Middle frontal gyrus (tissue), 1 donor: Measurements from ENCODE around the gene PSG5.
"Not testable (repeated sequence)": the region's sequence is repeated elsewhere in the genome, so short reads cannot be mapped to it uniquely, and the experiment has no call there.

ENCODE experiments used
- DNase-seq: peaks from one replicate; pipeline ENCODE4 v3.0.0-alpha.2; 2015; ENCODE audit warnings: low spot score; ENCODE audit errors: extremely low spot score

Gene PSG5

DNA sequence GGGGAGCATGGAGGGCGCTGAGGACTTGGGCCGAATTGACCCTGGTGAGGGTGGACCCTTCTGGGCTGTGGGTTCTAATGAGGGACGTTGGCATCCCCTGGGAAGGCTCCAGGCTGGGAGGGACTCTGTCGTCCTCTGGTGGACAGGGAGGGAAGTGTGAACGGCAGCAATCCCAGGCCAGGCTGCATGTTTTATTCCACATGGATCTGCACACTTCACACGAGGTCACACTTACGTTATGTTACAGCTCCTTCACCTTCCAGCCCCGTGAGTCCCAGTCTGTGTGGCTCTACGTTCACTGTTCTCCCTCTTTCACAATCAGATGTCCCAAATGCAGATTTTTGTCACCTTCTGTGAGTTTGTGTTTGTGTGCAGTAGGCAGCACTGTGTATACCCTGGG is 1.8 kb upstream of the PSG5 start:
- not testable (repeated sequence) for DNase-seq

DNA sequence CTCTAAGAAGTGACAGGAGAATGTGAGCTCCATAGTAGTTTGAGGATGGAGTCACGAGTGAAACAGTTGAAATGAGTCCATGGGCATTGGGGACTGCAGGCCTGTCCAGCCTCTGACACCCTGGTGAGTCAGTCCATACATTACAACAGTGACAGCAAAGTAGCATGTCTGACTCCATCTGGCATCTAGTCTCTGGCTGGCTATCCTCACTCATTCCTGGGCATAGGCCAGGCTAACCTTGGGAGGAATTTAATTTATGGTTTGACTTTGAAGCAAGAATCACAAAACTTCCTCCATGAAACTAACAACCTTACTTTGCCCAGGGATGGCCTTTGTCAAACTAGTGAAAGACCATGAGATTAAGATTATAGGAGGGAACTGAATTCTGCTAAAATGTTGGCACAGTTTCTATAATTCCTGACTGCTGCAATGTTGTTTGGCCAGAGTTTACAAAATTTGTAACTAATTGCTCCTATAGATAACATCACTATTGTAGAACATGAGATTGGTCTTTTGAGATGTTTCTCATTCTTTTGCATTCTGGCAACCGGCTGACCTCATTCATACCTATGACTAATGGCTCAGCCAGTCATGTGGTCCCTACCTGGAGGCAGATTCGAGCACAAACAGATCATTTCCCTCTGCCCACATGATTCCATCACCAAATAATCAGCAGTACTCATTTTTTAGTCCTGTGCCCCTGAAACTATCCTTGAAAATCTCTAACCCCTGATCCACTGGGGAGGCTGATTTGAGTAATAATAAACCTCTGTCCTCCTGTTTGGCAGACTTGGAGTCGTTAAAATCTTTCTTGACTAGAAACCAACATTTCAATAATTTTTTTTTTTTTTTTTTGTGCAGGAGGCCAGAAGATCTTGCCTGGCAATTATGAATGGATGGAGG is 4.2 kb downstream of the PSG5 start:
- not testable (repeated sequence) for DNase-seq

DNA sequence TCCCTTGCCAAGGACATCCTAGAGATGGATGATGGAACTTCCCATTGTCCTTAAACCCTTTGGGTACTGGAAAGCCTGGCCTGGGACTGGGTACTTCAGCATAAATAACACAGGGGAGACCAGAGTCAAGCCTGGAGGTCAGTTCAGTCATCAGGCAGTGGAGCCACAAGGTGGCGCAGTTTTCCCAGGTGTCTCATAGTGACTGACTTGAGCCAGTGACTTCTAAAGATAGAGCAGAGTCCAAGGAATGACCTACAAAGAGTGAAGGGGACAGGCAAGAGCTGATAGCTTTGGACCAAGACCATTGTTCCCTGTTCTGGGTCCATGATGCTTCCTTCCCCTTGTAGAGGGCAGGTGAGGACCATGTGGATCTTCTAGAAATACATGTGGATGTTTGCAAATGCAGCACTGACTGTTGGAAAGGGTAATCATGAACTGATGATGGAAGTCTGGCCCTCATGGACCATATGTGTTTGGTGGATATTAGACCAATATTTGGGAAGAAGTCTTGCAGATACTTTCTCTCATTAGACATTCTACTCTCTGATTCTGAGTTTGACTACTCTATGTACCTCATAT is 6.7 kb downstream of the PSG5 start:
- DNase-seq: not testable (repeated sequence)

DNA sequence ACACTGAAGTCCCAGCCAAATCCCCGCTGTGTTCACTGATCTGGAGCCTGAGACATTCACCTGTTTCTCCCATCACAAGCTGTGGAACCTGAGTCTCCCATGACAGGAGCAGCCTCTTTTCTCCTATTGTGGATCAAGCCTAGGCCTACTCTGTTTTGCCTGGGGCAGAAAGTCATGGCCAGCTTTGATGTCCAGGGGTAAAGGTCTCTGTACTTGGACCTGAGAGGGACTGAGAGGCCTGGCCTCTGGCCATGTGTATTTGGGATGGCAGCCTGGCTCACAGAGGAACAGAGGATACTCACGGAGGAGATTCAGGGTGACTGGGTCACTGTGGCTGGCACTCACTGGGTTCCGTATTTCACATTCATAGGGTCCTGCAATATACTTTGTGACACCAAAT is 7.8 kb downstream of the PSG5 start:
- DNase-seq: not testable (repeated sequence)

DNA sequence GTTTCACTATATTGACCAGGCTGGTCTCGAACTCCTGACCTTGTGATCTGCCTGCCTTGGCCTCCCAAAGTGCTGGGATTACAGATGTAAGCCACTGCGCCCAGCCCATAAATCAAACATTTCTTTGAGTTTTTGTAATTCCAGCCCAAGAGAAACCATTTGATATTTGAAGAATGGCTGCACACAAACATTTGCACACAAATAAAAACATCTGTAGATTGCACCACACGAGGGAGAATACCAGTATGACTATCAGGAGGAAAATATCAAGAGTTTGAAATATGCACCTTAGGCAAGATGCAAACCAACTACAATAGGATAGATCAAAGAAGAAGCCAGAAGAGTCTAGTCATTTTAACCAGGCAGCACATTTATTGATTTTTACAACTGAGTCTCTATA is 20.4 kb downstream of the PSG5 start:
- DNase-seq: not testable (repeated sequence)

- DNase-seq: not testable (repeated sequence)
Measured at GRCh38 chr19:43163135-43163534, 23.2 kb downstream of the PSG5 start.

DNA sequence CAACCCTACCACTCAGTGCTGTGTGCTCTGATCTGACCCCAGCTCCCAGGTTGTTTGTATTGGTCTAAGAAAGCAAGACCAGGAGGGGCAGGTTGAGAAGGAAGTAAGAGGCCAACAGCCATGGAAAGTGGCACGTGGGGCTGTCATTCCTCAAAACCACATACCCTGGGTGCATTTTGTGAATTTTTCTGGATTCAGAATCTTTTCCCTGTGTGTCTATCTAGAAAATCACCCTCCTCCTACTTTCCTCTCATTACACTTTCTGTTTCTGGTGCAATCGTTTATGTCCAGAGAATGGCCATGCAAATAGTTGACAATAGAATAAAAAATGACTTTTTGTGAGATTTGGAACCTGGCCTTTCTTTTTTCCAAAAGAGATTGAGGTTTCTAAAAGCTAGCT is 24.1 kb downstream of the PSG5 start:
- DNase-seq: not testable (repeated sequence)

DNA sequence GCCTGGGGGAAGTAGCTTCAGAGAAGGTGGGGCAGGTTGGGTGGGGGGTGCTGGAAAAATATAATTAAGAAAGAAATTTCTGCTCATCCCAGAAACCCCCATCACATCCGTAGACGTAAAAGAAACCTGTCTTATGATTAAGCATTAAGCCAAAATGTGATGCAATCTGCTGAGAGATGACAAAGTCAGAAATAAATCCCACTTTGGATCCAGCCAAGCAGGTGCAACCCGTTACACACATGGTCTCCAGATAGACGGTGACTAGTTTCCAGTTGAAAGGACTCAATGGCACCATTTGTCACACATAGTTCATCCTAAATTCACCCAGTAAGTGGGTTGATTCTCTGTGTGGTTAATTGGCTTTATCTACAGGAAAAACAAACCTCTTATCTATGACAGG is 34.1 kb downstream of the PSG5 start:
- no peak for DNase-seq

- DNase-seq: not testable (repeated sequence)
Measured at GRCh38 chr19:43149788-43150187, 36.5 kb downstream of the PSG5 start.

DNA sequence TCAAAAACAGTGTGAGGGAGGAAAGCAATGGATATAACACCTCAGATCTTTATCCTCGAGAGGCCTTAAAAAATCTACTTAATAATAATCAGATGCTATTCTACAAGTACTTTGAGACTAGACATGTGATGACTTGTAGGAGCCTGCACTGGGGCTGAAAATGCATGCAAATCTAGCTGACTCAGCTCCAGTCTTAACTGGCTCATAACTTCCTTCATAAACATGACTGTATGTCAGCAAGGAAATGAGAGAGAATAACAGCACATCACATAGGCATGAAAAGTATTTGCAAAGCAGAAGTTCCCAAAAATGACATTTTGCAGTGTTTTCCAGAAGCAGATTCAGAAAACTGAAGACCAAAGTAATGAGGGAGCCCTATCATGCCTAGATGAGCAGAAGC is 38.1 kb downstream of the PSG5 start:
- DNase-seq: no peak

DNA sequence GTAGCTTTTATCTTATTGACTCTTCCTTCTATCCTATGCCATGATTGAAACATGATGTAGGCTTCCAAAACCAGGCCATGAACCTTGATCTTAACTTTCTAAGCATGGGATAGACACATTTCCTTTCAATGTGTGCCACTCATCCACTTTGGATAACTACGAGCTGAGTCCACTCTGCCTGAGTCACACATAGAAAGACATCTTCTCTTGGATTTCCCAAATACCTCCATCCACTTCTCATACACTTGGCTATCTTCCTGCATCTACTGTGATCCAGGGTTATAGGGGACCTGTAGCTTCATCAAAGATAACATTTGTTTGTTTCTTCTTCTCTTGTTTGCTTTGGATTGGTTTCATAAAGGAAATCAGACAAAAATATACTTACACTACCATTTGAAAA is 44.6 kb downstream of the PSG5 start:
- not testable (repeated sequence) for DNase-seq

- DNase-seq: no peak
Measured at GRCh38 chr19:43132696-43133095, 53.6 kb downstream of the PSG5 start.

DNA sequence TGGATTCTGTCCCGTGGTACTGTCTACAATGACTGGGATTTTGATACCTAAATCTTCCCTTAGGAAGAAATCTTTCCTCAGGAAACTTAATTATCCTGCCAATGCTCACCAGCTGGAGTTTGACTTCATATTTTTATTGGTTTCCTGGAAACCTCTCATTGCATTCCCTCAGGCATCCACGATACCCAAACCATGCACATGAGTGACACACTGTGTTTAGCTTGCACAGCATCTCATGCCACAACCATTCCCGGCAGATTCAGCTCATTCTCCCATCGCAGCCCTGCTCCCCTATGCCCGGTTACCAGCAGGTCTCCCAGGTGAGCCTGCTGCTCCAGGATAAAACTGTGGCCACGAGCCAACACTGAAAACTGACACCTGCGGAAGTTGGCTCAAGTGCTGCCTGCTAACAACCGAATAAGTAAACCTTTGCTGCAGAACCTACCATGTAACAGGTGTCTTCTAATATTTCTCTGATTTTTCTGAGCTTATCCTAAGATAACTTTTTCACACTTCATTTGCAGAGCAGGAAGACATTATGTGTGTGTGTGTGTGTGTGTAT is 55.0 kb downstream of the PSG5 start:
- not testable (repeated sequence) for DNase-seq

DNA sequence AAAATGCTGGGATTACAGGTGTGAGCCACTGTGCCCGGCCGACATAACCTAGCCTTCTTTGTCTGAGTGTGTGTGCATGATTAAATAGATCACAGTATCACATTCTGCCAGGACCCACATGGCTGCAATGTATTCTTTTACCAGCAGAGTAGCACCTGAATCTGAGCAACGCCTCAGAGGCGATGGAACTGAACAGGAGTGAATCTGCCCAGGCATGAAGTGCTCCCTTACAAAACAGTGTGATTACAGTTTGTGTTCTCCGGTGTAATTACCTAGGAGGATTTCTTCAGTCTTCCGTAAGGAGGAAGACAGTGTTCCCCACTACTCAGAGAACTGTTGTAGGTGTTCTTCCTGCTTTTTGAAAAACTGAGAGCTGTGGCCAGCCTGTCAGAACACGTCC is 57.1 kb downstream of the PSG5 start:
- DNase-seq: not testable (repeated sequence)

DNA sequence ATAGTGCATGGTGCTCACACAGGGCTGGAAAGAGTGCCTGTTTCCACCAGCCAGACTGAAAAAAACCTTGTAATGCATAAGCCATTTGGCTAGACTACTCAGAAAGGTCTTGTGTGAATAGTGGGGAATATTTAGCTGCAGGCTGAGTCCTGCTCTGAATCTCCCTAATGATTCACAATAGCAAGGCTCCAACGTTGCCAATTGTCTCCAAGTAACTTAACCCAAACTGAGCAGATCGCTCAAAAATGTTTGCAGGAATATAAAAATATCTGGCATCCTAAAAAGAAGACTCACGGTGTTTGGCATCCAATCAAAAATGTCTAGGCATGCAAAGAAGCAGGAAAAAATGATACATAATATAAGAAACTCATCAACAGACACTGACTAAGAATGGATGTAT is 59.0 kb downstream of the PSG5 start:
- DNase-seq: peak; percentile 12

- no peak for DNase-seq
Measured at GRCh38 chr19:43126720-43127119, 59.6 kb downstream of the PSG5 start.

GRCh38 chr19:43124360-43124759 is 62.0 kb downstream of the PSG5 start:
- no peak for DNase-seq

GRCh38 chr19:43120433-43121026 is 65.8 kb downstream of the PSG5 start:
- DNase-seq: not testable (repeated sequence)

GRCh38 chr19:43119526-43119925 is 66.8 kb downstream of the PSG5 start:
- DNase-seq: not testable (repeated sequence)
